ENCODE results near the gene A3GALT2.

DNA sequence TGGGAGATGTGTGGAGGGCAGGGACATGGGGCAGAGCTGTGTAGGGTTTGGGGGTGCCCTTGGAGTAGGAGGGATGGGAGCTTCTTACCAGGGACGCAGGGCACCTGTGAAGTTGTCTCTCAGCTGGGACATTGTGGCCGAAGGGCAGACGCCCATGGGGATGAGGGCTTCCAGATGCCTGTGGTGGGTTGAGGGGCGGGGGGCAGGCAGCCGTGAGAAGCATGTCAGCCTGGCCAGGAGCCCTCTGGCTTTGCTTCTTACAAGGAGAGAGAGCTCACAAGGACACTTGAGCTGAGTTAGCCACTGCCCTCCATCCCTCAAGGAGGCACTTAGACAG, 8.5 kb downstream of the A3GALT2 start:
- TF ChIP-seq SMC3 (IDR thresholded peaks at IDR 0.05; ENCODE audit: low read depth, low read length) (no peak), MXI1 (IDR thresholded peaks at IDR 0.05; ENCODE audit: low read depth, low read length) (no peak), CHD2 (IDR thresholded peaks at IDR 0.05; ENCODE audit: low read length, partially characterized antibody) (no peak), JUND (IDR thresholded peaks at IDR 0.05) (no peak), ZBTB33 (IDR thresholded peaks at IDR 0.05; ENCODE audit: borderline replicate concordance, low read depth) (no peak), YY1 (IDR thresholded peaks at IDR 0.05; ENCODE audit: low read depth) (no peak), RAD21 (IDR thresholded peaks at IDR 0.05; ENCODE audit: low read length) (no peak), REST (IDR thresholded peaks at IDR 0.05; ENCODE audit: low read depth, low read length) (no peak)
- TF ChIP-seq, protein P1, sequence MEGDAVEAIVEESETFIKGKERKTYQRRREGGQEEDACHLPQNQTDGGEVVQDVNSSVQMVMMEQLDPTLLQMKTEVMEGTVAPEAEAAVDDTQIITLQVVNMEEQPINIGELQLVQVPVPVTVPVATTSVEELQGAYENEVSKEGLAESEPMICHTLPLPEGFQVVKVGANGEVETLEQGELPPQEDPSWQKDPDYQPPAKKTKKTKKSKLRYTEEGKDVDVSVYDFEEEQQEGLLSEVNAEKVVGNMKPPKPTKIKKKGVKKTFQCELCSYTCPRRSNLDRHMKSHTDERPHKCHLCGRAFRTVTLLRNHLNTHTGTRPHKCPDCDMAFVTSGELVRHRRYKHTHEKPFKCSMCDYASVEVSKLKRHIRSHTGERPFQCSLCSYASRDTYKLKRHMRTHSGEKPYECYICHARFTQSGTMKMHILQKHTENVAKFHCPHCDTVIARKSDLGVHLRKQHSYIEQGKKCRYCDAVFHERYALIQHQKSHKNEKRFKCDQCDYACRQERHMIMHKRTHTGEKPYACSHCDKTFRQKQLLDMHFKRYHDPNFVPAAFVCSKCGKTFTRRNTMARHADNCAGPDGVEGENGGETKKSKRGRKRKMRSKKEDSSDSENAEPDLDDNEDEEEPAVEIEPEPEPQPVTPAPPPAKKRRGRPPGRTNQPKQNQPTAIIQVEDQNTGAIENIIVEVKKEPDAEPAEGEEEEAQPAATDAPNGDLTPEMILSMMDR (IDR thresholded peaks at IDR 0.05), result no peak

Data from SK-N-SH (cell line).